Fibroblast of lung (primary cell): ENCODE results near the gene FAM193B. TPM values are rescaled to one million over a fixed set of nuclear protein-coding genes. Genes with fewer than 3 reads are reported as not detected.

Experiments
- DNase-seq, 2 donors: peaks; one replicate each; pipeline versions ENCODE4 v3.0.0 to v3.0.0-alpha.2; 2010; ENCODE audit warnings: low read depth in 2 of 2
- H2AFZ ChIP-seq: 2 replicates; pipeline ENCODE4 v1.5.1; 2012; ENCODE audit warnings: low read length, control low read depth, inconsistent platforms
- H3K27ac ChIP-seq: 2 replicates; pipeline ENCODE4 v1.5.1; 2011; ENCODE audit warnings: low read length, control low read depth; ENCODE audit not compliant: insufficient read depth
- H3K27me3 ChIP-seq: 2 replicates; pipeline ENCODE4 v1.5.1; 2011; ENCODE audit warnings: mild to moderate bottlenecking, low read length; ENCODE audit not compliant: control insufficient read depth, insufficient read depth
- H3K36me3 ChIP-seq: 2 replicates; pipeline ENCODE4 v1.5.1; 2011; ENCODE audit warnings: low read length; ENCODE audit not compliant: control insufficient read depth, insufficient read depth
- H3K4me1 ChIP-seq: 2 replicates; pipeline ENCODE4 v1.5.1; 2011; ENCODE audit warnings: low read length; ENCODE audit not compliant: control insufficient read depth, insufficient read depth; ENCODE audit errors: extremely low read depth
- H3K4me2 ChIP-seq: 2 replicates; pipeline ENCODE4 v1.5.1; 2011; ENCODE audit warnings: low read length, control low read depth; ENCODE audit not compliant: insufficient read depth; ENCODE audit errors: extremely low read depth
- H3K4me3 ChIP-seq, 4 experiments: fragments of 200-600 bp in 1 of 4; sonication (generic) in 1 of 4; replicated peaks in 1 of 4; 2 replicates each; pipeline ENCODE4 v1.5.1; 2011 to 2016; ENCODE audit warnings: low read length in 4 of 4, low read depth in 3 of 4, mild to moderate bottlenecking in 3 of 4, control low read depth in 2 of 4, inconsistent platforms in 1 of 4, mixed read lengths in 1 of 4; ENCODE audit not compliant: insufficient read depth in 1 of 4; ENCODE audit errors: control extremely low read depth in 1 of 4
- H3K79me2 ChIP-seq: 2 replicates; pipeline ENCODE4 v1.5.1; 2012; ENCODE audit warnings: mild to moderate bottlenecking, low read length, inconsistent platforms; ENCODE audit not compliant: control insufficient read depth, insufficient read depth
- H3K9ac ChIP-seq: 2 replicates; pipeline ENCODE4 v1.5.1; 2011; ENCODE audit warnings: mild to moderate bottlenecking, low read length, control low read depth; ENCODE audit not compliant: insufficient read depth
- H3K9me3 ChIP-seq: 2 replicates; pipeline ENCODE4 v1.5.1; 2012; ENCODE audit warnings: low read depth, low read length; ENCODE audit not compliant: control insufficient read depth, insufficient read depth
- H4K20me1 ChIP-seq: 2 replicates; pipeline ENCODE4 v1.5.1; 2011; ENCODE audit warnings: low read length; ENCODE audit not compliant: control insufficient read depth, insufficient read depth; ENCODE audit errors: extremely low read depth
- EZH2 ChIP-seq: IDR thresholded peaks from 2 replicates; pipeline ENCODE4 v1.5.1; 2012; ENCODE audit warnings: low read length, control low read depth, mild to moderate bottlenecking; ENCODE audit errors: missing control alignments
- polyA plus RNA-seq, 2 donors: library from polyadenylated mRNA; depleted of rRNA in 1 of 2; stranded (reverse) in 1 of 2; unstranded in 1 of 2; fragments of >200 nt; gene quantifications; 2 replicates each; pipeline ENCODE4 v1.2.1, GENCODE V29; 2011 to 2012; ENCODE audit warnings: missing spikeins in 1 of 2
- total RNA-seq: library from RNA; depleted of rRNA; stranded (reverse); fragments of >200 nt; gene quantifications from 2 replicates; pipeline ENCODE4 v1.2.1, GENCODE V29; 2014
- TF ChIP-seq, protein P1 (sequence below), 2 donors: IDR thresholded peaks in 1 of 2; conservative IDR thresholded peaks in 1 of 2; 1 replicate in 1 of 2; 2 replicates in 1 of 2; pipeline ENCODE4 v1.5.1; 2011 to 2012; ENCODE audit warnings: low read length in 2 of 2, control low read depth in 1 of 2, inconsistent platforms in 1 of 2, low read depth in 1 of 2, mild to moderate bottlenecking in 1 of 2

FAM193B gene
- total and polyA plus RNA-seq, 2 donors (not counting 1 experiment from before 2014, with no cell fraction given) = 27.9 to 28.4 TPM

GRCh38 chr5:177596775-177597238 lies 42.4 kb upstream of the FAM193B start:
- H3K9ac ChIP-seq = no peak overlapping the region
- TF ChIP-seq, protein P1, sequence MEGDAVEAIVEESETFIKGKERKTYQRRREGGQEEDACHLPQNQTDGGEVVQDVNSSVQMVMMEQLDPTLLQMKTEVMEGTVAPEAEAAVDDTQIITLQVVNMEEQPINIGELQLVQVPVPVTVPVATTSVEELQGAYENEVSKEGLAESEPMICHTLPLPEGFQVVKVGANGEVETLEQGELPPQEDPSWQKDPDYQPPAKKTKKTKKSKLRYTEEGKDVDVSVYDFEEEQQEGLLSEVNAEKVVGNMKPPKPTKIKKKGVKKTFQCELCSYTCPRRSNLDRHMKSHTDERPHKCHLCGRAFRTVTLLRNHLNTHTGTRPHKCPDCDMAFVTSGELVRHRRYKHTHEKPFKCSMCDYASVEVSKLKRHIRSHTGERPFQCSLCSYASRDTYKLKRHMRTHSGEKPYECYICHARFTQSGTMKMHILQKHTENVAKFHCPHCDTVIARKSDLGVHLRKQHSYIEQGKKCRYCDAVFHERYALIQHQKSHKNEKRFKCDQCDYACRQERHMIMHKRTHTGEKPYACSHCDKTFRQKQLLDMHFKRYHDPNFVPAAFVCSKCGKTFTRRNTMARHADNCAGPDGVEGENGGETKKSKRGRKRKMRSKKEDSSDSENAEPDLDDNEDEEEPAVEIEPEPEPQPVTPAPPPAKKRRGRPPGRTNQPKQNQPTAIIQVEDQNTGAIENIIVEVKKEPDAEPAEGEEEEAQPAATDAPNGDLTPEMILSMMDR (conservative IDR thresholded peaks at IDR 0.05 in 1 of 2, IDR thresholded peaks at IDR 0.05 in 1 of 2; ENCODE audit: low read depth in 1 of 2, low read length in 2 of 2) = no peak
- TF ChIP-seq EZH2 = no peak
- no peak overlapping the region for H3K4me2 ChIP-seq
- H3K4me1 ChIP-seq = peaks cover 6% of the 10 kb centered on the region
- no peaks in the 10 kb centered on the region for H4K20me1 ChIP-seq
- no peak overlapping the region for H2AFZ ChIP-seq
- no peak overlapping the region for H3K4me3 ChIP-seq
- H3K9me3 ChIP-seq = no peaks in the 10 kb centered on the region
- peaks cover 21% of the 10 kb centered on the region for H3K79me2 ChIP-seq
- DNase-seq = no peak
- H3K27ac ChIP-seq = no peak overlapping the region
- no peaks in the 10 kb centered on the region for H3K27me3 ChIP-seq
- H3K36me3 ChIP-seq = peaks cover 29% of the 10 kb centered on the region

DNA sequence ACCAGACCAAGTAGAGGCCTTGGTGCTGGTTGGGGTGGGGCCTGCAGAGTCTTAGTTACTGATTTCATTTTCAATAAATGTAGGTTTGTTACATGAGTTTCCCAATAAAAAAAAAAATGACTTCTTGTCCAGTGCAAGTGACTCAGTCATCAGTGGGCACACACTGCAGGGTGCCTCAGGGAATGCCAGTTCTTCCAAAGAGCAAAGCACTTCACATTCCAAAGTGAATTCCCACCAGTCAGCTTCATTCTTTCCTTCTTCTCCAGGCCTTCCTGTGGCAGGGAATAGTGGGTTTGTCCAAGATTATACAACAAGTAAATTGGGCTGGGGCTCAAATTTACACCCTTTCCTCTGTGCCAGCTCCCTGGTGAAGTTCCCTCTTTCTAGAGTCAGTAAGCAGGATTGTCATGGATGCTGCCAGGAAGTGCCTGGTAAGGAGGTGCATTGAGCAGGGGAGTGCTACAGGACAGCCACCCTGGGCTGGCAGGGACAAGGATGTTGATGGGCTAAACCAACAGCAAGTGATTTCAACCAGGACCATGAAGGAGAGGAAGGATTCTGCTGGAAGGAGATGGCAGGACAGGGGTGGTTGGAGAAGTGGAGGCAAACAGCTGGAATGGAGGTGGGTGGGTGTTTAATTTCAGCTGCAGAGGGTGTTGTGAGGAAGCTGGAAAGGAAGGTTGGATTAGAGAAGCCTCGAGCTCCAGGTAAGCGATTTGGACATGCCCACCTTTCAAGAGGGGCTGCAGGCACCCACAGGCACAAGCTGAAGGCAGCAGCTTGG lies 41.8 kb upstream of the FAM193B start:
- H2AFZ ChIP-seq = no peak overlapping the region
- H3K9me3 ChIP-seq = no peaks in the 10 kb centered on the region
- TF ChIP-seq, protein P1 (conservative IDR thresholded peaks at IDR 0.05 in 1 of 2, IDR thresholded peaks at IDR 0.05 in 1 of 2; ENCODE audit: low read depth in 1 of 2, low read length in 2 of 2) = no peak
- no peak for TF ChIP-seq EZH2
- no peak overlapping the region for H3K4me2 ChIP-seq
- peaks cover 21% of the 10 kb centered on the region for H3K79me2 ChIP-seq
- H3K9ac ChIP-seq = no peak overlapping the region
- H3K36me3 ChIP-seq = peaks cover 29% of the 10 kb centered on the region
- H3K27ac ChIP-seq = no peak overlapping the region
- peaks cover 6% of the 10 kb centered on the region for H3K4me1 ChIP-seq
- H4K20me1 ChIP-seq = no peaks in the 10 kb centered on the region
- no peaks in the 10 kb centered on the region for H3K27me3 ChIP-seq
- no peak for DNase-seq
- H3K4me3 ChIP-seq = no peak overlapping the region

- no peak overlapping the region for H3K9ac ChIP-seq
- H3K36me3 ChIP-seq = peaks cover 29% of the 10 kb centered on the region
- no peak overlapping the region for H3K27ac ChIP-seq
- no peaks in the 10 kb centered on the region for H4K20me1 ChIP-seq
- no peak for DNase-seq
- H3K9me3 ChIP-seq = no peaks in the 10 kb centered on the region
- H3K27me3 ChIP-seq = peaks cover 5% of the 10 kb centered on the region
- no peak overlapping the region for H3K4me2 ChIP-seq
- peaks cover 20% of the 10 kb centered on the region for H3K79me2 ChIP-seq
- TF ChIP-seq, protein P1 (conservative IDR thresholded peaks at IDR 0.05 in 1 of 2, IDR thresholded peaks at IDR 0.05 in 1 of 2; ENCODE audit: low read depth in 1 of 2, low read length in 2 of 2) = no peak
- no peak for TF ChIP-seq EZH2
- H3K4me3 ChIP-seq = no peak overlapping the region
- peaks cover 6% of the 10 kb centered on the region for H3K4me1 ChIP-seq
- no peak overlapping the region for H2AFZ ChIP-seq
Observed at GRCh38 chr5:177595026-177595585, 40.7 kb upstream of the FAM193B start.
